NOMO-1 treated with dmso at 0.1 percent for 144 hours (cell line): Measurements from ENCODE around the gene NUP160.
"Not testable (repeated sequence)": the region's sequence is repeated elsewhere in the genome, so short reads cannot be mapped to it uniquely, and the experiment has no call there.

Experiments used
- DNase-seq: peaks from one replicate; lab custom pipeline; 2025; ENCODE audit not compliant: unreplicated experiment; lab: John Stamatoyannopoulos, UW

The NUP160 gene

DNA sequence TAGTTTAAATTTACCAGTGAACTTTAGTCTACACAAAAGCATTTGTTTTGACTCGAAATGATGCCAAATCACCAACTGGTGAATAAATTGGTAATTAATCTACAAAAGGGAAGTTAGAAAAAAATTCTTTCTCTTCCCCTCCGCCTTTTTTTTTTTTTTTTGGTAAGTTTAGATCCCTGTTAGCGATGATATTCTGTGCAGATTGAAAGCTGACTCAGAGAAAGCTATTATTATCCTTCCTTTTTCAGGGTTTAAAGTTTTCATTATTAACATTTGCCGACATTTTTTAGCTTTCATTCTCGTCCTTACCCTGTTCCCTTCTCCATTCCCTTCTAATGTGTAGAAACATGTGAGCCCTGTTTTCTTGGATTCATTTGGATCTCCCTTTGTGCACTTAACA is 16.8 kb upstream of the NUP160 start:
- no peak for DNase-seq

DNA sequence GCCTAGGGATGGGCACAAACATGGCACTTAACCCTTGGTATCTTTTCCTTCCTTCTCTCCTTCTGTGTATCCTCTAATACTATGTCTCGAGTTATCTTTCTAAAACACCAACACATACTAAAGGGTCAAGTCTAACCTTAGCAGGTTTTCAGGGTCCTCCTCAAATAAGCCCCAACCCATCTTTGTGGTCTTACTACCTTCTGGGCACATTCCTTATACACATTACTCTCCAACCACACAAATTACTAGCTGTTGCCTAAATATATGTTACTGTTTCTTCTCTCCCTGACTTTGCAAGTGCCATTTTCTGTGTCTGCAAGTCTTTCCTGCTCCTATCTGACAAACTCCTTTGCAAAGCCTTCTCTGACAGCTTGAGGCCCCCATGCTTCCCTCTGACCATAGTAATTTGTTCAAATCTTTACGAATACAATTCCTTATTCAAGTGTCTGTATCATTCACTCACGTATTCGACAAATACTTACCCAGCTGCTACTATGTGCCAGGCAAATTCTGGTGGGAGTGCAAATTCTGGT is 15.8 kb upstream of the NUP160 start:
- DNase-seq: no peak

DNA sequence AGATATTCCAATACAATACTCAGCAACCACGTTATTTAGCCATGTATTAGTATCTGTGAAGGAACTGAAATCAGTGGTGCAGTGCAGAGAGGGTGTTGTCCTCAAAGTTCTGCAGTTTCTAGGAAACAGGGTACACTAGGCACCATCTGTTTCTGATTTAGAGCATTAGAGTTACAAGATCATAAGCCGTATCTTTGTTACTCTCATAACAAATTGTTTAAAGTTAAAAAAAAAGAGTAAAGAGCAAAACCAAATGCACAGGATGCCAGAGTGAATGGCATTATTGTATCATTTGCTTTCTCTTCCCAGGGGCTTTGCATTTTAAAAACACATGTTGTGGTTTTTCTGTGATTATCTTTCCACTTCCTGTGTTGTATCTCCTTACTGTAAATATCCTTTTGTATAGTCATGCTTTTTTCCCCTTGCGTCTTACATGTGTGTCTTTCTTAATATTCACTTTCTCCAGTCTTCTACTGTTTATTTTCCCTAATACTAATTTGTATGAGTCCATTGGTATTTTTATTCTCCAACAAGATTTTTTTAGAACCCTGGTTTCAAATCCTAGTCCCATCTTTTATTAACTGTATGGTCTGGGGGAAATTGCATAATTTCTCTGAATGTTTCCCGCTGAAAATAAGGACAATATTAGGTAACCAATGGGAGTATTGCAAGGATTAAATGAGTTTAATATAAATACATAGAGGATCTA is 15.2 kb upstream of the NUP160 start:
- no peak for DNase-seq

DNA sequence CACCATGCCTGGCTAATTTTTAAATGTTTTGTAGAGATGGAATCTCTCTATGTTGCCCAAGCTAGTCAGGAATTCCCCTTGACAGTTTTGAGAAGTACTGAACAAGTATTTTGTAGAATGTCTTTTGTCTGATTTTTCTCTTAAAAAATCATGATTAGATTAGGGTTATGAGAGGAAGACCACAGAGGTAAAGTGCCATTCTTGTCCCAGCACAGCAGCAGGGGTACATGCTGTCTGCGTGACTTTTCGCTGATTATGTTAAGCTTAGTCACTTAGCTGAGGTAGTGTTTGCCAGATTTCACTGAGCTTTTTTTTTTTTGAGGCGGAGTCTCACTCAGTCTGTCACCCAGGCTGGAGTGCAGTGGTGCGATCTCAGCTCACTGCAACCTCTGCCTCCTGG is 13.6 kb upstream of the NUP160 start:
- no peak for DNase-seq

DNA sequence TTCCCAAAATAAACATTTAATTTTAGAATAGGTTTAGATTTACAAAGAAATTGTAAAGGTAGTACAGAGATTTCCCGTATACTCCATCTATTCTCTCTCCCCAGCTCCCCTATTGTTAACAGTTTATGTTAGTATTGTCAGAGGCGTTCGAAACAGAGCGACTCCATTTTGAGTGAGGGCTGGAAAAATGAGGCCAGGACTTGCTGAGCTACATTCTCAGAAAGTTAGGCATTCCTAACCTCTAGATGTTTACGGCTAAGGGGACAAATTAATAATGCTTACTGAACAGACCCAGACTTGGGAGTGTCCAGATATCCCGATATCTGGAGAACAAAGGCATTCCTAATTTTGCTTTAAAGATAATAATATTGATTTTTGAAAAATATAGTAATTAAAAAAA is 12.4 kb upstream of the NUP160 start:
- no peak for DNase-seq

DNA sequence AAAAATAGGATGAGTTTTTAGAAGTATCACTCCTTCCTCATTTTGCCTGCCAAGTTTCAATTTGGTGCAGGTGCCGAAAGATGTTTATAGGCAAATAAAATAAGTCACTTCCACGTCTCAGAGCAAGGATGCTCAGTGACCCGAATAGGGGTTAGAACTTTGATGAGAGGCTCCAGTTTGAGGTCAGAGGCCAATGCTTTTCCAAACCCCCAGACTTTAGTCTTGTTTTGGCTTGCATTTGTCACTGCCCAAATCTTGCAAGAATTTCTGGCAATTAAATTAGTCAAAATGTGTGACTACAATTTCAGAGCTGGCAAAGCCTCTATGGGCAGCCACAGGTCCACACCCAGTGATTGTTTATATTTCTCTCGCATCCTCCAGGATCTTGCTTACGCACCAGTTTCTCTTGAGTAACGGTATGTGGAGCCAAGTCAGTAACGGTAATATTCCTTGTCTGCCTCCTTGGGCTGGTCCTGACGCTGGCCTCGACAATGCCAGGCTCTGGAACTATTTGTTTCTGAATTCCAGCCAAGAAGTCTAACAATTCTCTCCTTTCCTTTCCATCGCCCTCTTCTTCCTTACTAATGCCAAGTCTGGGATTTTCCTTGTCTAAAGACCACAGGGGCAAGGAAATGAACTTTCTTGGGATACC is 9.9 kb upstream of the NUP160 start:
- no peak for DNase-seq

DNA sequence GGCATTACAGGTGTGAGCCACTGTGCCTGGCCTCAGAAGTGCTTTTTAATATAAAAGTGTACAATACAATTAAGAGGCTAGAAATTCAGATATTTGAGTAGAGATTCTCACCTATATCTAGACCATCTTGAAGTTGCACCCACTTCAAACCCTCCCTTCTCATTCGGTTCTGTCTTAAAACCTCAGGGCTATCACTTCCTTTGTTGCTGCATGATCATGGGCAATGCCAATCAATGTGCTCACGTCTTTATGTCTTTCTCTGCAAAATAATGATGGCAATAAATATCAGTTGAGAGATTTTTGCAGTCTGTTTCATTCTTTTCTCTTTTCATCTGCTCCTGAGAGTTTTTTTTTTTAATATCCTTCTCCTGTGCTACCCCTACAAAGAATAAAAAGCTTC is 9.3 kb upstream of the NUP160 start:
- no peak for DNase-seq

DNA sequence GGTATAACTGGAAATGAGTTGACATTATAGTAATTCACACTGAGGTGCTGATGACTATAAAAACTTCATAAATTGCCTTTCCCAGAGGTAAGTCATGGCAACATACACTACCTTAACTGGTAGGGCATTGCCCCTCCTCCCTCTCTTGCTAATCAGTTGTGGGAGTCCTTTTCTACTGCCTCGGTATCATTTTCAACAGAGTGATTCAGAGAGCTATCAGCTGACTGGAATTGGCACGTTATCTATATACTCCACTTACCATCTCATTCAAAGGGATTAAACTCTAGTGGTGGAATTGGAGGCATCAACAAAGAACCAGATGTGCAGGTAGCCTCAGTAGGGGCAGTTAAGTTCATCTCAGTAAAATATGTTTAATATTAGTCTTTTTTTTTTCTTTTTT is 8.0 kb upstream of the NUP160 start:
- DNase-seq: no peak

DNA sequence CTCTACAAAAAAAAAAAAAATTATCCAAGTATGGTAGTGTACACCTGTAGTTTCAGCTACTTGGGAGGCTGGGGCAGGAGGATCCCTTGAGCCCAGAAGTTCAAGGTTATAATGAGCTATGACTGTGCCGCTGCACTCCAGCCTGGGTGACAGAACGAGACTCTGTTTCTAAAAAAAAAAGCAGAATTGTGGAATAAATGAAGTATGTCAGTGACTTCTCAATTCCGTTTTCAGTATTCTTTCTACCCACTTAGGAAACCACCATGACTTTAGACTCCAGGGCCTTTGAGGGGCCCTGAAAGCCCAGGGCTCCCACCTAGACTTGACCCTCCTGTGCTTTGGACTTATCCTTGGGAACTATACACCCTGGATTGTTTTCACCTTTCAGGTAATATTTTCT is 6.5 kb upstream of the NUP160 start:
- no peak for DNase-seq

DNA sequence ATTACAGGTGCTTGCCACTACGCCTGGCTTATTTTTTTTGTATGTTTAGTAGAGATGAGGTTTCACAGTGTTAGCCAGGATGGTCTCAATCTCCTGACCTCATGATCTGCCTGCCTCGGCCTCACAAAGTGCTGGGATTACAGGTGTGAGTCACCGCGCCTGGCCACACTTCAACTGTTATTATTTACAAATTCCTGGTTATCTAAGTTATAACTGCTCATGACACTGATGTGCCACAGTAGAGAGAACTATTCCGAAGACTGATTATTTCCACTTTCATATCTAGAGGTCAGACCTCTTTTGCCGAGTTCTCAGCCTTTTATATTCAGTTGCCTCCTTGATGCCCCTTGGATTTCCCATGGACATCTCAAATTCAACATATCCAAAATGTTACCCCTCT is 3.9 kb upstream of the NUP160 start:
- DNase-seq: no peak

DNA sequence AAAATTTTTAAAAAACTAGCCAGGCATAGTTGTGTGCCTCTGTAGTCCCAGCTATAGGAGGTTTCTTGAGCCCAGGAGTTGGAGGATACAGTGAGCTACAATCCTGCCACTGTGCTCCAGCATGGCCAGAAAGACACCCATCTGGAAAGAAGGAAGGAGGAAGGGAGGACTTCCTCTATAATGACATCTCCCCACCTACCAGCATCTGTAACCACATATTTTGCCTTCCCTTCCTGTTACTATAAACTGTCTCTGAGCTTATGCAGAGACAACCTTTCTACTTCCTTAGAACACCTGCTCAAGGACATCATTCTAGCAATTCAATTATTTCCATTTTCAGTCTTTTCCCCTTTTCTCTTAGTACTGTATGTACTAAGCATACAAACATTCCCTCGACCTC is 2.2 kb upstream of the NUP160 start:
- no peak for DNase-seq

DNA sequence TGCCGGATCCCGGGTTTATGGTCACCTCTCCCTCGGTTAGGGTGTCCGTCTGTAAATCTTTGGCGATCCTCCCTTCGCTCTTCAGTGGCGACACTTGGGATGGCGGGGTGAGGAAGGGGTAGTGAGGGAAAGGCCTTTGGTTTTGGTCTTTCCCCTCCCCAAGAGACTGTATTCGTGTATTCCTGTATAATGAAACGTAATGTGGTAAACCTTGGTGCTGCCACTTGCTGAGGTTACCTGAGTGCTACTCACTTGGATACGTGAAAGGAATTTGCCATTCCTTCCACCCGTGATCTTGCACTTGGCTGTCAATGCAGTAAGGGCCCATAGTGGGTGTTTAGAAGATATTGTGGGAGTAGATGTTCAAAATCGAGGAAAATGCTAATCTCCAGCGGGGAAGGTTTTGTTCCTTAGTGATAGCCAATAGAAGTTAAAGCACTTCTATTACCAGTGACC is 578 bp upstream of the NUP160 start:
- no peak for DNase-seq

DNA sequence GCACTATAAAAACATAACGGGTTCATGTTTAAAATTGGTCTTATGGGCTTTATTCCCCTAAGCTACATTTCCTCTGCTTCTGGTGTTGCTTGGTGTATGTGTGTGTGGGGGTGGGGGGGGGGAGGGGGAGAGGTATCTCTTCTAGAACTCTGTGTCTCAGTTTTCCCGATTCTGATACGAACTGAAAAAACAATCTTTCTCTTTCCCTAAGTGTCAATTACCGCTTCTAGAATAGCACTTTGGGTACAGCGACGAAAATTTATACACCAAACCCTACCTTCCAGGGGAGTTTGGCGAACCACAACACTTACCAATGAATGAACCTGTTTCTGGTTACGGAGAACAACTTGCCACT is 636 bp downstream of the NUP160 start:
- no peak for DNase-seq

DNA sequence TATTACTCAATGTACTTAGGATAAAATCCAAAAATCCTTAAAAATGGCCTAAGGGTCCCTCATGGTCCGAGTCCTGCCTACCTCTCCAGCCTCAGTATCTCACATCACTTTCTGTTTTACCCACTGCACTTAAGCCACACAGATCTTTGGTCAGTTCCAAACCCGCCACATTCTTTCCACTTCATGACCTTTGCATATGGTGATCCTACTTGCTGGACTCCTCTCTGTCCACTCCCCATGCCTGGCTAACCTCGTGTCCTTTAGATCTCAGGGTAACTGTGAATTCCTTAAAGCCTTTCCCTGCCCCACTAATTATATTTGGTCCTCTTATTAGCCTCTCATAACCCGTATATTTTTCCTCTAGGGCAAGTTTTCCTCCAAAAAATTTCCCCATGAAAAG is 1.2 kb downstream of the NUP160 start:
- no peak for DNase-seq

DNA sequence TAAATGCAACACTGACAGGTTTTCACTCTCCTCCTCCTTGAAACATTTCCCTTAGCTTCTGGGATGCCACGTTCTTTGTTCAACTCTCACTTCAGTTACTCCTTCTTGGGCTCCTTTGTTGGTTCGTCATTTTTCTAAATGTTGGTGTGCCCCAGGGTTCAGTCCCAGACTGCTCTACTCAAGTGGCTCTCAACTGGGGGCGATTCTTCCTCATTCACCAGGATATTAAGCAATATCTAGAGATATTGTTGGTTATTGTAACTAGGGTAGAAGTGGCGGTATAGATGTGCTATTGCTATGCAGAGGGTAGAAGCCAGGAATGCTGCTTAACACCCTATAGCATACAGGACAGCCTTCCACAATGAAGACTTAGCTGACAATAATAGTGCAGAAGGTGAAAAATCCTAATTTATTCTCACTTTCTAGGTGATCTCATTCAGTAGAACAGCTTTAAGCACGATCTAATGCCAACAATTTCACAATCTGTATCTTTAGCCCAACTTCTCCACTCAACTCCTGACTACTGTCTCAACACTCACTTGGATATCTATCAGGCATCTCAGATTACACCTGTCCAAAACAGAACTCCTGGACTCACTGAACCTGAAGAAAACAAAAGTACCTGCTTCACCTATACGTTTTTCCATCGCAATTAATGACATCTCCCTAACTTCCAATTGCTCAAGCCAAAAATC is 4.6 kb downstream of the NUP160 start:
- no peak for DNase-seq

DNA sequence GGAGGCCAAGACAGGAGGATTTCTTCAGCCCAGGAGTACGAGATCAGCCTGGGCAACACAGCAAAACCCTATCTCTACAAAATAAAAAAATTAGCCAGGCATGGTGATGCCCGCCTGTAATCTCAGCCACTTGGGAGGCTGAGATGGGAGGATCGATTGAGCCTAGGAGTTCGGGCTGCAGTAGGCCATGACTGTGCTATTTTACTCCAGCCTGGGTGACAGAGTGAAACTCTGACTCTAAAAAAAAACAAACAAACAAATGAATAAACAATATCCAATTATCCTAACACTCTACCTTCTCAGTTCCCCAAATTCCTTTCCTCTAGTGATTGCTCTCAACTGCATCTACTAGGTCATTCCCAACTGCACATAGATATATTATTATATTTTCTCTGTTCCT is 5.4 kb downstream of the NUP160 start:
- DNase-seq: no peak

DNA sequence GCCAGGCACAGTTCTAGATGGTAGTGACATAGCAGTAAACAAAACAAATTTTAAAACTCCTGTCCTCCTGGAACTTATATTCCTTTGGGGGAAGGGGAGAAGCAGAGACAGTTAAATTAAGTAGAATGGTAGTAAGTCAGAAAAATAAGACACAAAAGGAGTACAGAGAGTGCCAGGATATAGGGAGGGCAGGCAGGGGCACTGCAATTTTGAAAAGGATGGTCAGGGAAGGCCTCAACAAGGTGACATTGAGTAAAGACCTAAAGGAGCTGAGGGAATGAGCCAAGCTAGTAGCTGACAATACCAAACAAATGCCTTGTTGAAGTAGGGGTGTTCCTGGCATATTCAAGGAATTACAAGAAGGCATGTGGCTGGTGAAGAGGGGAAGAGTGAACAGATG is 10.2 kb downstream of the NUP160 start:
- DNase-seq: no peak

DNA sequence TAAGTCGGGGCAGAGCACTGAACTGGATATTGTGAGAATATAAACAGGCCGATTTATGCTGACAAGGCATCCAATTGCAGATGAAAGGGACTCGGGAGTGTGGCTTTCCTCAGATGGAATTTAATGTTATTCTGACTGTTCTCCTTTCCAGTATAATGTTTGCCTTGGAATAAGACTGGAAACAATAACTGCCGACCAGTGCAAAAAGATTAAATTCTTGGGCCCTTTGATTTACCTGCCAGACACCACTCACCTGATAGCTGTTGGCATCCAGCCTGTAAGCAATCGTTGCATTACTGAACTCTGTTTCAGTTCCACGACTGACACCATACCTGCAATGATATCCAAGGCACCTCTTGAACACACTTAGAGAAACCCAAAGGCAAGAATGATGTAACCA is 10.9 kb downstream of the NUP160 start:
- no peak for DNase-seq

DNA sequence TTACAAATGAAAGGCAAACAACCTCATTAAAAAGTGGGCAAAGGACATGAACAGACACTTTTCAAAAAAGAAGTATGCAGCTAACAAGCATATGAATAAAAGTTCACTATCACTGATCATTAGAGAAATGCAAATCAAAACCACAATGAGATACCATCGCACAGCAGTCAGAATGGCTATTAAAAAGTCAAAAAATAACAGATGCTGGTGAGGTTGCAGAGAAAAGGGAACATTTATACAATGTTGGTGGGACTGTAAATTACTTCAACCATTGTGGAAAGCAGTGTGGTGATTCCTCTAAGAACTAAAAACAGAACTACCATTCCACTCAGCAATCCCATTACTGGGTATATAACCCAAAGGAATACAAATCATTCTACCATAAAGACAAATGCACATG is 18.1 kb downstream of the NUP160 start:
- not testable (repeated sequence) for DNase-seq

DNA sequence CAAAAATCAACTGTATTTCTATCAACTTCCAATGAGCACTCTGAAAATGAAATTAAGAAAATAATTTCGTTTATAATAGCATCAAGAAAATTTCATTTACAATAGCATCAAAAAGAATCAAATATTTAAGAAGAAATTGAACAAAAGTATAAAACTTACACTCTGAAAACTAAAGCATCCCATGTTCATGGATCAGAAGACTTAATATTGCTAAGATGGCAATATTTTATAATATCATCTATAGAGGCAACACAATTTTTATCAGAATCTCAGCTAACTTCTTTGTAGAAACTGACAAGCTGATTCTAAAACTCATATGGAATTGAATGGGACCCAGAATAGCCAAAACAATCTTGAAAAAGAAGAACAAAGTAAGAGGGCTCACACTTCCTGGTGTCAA is 19.9 kb downstream of the NUP160 start:
- DNase-seq: no peak

DNA sequence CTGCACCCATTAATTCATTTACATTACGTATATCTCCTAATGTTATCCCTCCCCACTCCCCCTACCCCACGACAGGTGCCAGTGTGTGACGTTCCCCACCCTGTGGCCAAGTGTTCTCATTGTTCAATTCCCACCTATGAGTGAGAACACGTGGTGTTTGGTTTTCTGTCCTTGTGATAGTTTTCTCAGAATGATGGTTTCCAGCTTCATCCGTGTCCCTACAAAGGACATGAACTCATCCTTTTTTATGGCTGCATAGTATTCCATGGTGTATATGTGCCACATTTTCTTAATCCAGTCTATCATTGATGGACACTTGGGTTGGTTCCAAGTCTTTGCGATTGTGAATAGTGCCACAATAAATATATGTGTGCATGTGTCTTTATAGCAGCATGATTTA is 25.5 kb downstream of the NUP160 start:
- DNase-seq: not testable (repeated sequence)

DNA sequence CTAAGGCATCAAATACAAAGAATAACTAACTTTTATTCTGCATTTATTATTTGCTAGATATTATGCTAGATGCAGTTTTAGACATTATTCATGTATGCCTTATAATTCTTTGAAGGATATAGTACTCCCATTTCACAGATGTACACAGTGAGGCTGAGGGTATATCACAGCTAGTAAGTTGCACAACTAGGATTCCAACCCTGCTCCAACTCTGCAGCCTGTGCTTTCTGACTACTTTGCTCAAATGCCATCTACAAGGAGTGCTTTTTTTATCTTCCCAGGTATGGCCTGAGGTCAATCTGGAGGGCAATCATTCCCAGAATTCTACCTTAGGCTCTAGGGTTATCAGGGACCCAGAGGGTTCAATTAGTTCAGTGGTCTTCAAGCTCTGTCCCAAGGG is 28.4 kb downstream of the NUP160 start:
- no peak for DNase-seq
